COLO668 (cell line): ENCODE measurements around the gene NAALADL2.
"Not testable (repeated sequence)": the region's sequence is repeated elsewhere in the genome, so short reads cannot be mapped to it uniquely, and the experiment has no call there.

Experiments
- DNase-seq: peaks from one replicate; lab custom pipeline; 2025; ENCODE audit not compliant: unreplicated experiment; lab: John Stamatoyannopoulos, UW

NAALADL2 gene

DNA sequence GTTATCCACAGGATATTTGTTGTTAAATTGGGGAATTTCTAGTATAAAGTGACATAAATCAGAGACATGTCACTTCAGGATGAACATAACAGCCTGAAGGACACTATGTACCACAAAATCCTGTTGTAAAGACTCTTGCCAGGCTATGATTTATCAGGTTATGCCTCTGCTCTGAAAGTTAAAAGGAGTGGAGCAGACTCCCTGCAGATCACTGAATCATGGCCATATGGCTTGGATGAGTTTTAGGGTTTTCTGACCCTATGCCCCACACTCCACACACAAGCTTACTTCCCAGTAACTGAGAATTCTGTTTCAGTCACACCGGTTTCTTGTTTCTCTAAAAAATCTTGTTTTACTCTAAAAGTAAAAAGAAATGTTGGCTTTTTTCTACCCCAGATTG is 869.4 kb downstream of the NAALADL2 start:
- DNase-seq = no peak

GRCh38 chr3:175729466-175729865 is 870.3 kb downstream of the NAALADL2 start:
- no peak for DNase-seq

DNA sequence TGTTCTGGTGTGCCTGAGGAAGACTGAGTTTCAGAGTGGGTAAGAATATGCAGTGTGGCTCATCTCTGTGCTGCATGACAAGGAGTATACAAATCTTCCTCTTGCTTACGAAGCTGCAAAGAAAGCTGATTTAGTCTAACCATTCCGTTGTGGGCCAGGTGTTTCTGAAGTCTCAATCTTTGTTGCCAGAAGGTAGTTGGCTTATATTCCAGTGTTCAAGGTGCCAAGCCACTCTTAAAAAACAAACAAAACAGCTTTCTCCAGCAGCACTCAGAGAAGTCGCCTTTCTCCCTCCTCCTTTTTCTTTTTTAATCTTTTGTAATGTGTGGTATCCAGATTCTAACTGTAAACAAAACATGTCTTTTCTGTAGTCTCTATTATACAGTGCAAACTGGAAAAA is 872.4 kb downstream of the NAALADL2 start:
- DNase-seq = no peak

DNA sequence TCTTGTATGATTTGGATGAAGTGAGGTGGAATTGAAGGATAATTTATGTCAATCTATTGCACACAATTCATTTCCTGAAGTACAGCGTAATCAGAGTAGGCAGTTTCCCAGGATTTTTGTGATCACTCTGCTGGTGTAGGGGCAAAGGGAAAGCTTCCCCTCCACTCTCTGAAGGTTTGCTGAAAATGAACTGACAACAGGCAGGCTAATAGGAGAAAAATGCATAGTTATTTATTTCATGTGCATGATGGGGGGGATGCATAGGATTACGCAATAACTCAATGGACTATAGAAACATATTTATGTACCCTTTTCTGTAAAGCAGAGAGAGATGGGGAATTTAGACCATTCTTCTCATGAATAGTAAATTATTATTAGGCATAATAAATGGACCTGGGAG is 872.9 kb downstream of the NAALADL2 start:
- DNase-seq = no peak

GRCh38 chr3:175735866-175736265 is 876.7 kb downstream of the NAALADL2 start:
- no peak for DNase-seq

- no peak for DNase-seq
Observed at GRCh38 chr3:175737646-175738572, 878.8 kb downstream of the NAALADL2 start.

DNA sequence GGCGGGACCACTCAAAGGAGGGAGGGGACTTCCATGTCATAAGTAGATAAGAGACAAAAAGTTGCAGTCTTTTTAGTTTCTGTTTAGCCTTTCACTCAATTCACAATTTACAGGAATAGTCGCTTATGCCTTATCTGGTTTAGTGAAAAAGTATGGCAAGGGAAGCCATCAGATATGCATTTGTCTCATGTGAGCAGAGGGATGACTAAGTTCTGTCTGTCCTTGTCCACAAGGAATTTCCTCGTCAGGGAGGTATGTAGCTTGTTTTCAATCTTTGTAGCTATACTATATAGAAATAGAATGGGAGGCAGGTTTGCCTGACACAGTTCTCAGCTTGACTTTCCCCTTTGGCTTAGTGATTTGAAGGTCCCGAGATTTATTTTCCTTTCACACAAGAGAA is 882.8 kb downstream of the NAALADL2 start:
- DNase-seq = no peak

DNA sequence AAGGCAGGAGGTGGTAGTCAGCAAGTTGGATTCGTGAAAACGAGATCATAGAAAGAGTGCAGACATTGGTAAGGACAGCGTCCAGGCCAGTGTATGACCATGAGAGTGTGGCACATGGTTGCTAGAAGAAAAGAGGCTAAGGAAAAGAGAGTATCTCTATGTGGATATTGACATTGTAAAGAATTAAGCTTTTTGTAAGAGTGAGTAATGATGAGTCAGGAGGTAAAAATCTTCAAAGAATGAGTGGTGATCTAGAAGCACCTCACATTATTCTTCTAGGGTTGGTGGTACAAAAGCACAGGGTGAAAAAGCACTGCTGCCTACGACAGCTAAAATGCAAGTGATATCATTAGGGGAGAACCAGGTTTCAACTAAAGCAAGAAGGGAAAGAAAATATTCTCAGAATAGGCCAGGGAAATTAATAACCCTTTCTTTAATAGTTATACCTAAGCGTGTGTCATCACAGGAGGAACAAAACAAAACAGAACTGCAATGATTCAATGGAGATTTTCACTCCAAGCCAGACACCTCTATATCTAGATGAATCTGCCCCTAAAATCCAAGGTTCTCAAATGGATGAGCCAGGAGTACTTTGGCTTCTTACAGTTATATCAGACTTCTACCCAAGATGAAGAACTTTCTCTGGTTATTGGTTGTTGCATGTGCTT is 884.7 kb downstream of the NAALADL2 start:
- no peak for DNase-seq

DNA sequence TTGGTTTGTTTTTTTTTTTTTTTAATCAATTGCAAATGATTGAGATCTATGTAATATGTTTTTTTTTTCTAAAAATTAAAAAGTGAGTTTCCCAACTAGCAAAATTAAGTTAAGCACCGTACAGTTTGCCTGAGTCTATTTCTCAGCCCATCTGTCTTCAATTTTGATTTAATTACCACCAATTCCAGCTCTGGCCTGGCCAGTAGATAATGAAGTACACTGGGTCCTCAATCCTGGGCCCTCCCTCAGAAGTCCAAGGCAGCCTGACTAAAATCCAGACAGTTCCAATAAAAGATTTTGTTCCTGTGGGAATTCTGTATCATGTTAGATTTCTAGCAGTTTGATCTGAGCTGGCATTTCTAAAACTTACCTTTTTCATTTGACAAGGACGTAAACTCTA is 887.2 kb downstream of the NAALADL2 start:
- no peak for DNase-seq

DNA sequence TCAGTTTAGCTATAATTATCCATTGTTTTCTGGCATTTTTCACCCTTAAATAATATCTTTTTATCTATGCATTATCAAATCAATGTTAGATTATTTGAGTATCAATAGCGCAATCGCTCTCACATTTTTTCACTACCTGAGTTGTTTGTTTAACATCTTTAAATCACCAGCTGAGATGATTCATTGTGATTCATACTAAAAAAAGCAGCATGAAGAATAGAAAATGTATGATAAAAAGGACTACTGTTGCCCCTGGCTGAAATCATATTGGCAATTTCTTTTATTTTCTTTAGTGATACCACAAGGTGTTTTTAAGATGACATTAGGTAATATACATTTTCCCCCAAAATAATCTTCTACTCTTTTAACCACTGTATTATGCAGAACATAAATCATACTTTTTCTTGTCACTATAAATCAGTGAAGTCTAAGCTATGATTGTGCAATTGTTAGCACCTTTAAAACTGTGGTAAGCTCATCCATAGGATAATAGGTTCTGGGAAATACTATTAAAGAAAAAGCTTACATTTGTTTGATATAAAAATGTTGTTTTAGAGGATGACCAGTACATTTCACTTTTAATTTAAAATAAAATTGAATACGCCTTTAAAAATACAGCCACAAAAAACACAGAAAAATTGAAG is 889.1 kb downstream of the NAALADL2 start:
- no peak for DNase-seq

- no peak for DNase-seq
Observed at GRCh38 chr3:175749981-175750380, 890.8 kb downstream of the NAALADL2 start.

DNA sequence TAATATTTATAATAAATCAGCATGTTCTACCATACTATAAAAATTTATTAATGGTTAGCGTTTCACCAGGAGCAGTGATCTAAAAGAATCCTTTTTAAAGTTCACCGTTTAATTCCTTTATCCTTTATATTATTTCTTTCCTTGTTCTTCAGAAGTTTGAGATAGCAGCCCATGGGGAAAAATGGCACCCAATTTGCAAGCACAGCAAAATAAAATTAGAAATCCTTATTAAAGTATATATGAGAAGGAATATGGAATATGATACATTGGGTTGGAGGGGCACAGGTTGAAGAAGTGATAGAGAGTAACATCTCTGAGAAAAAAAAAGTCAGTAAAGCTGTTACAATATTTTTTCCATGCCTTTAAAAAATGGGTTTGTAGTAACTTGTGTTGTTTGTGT is 892.0 kb downstream of the NAALADL2 start:
- no peak for DNase-seq

DNA sequence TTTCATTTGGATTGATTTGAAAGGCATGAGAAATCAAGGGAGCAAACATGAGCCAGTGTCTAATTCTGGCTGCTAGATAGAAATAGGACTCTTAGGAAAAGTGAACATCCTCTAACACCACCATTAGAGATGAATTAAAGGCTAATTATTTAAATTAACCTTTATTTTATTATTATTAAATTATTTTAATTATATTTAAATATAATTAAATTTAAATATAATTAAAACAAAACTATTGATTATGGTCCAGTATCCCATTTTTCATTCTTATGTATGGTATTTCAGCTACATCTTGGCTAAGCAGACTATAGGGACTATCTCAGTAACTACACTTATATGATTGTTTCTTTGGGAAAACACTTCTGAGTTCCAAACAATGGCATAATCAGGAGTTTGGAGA is 904.8 kb downstream of the NAALADL2 start:
- no peak for DNase-seq

GRCh38 chr3:175764722-175765121 is 905.6 kb downstream of the NAALADL2 start:
- no peak for DNase-seq

DNA sequence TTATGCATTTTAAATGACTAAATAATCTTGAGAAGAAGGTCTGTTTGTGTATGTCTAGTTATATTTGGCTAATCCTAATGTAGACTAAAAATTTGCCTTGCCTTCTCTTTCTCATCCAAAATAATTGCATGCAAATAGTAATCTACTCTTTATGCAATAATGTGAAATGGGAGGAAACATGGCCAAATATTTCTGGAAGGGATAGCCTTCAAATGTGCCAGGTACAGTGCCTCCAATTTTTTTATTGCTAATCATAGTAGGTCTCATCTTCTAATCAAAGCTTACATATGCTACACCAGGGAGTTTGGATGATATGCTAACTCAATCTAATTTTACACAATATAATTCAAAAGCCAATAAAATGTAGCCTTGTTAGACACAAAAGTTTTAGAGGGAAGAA is 911.3 kb downstream of the NAALADL2 start:
- DNase-seq = no peak

DNA sequence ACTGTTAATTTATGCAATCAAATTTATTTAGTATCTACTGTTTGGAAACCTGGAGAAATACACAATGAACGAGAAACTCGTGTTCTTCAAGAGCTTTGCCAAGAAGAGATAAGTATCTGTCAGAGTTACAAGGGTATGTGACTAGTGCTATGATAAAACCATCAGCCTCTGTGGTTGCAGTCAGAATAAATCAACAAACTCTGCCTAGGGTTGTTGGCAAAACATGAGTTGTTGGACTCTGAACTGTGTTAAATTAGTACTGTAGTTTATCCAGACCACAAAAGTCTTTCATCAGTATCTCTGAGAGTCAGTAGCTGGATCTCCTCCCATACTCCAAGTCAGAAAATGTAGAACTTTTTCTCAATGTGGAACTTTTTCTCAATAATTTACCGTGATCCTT is 918.4 kb downstream of the NAALADL2 start:
- DNase-seq = no peak

DNA sequence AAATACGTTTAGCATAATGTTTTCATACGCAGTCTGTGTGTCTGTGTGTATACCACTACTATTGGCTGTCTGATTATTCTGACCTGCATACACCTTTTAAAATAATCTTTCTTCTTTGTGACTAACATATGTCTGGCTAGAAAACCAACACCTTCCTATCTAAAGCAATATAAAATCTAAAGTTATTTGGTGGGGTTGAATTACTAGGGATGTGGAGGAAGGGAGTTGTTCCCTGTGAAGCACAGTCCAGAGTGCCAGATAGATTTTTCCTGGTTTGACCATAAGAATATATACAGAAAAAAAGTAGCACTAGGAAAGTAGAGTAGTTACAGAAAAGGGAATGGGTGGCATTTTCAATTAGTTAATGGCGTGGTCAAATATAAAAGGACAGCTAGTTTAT is 918.8 kb downstream of the NAALADL2 start:
- DNase-seq = no peak

- no peak for DNase-seq
Observed at GRCh38 chr3:175778994-175779393, 919.9 kb downstream of the NAALADL2 start.

GRCh38 chr3:175787109-175787508 is 928.0 kb downstream of the NAALADL2 start:
- DNase-seq = not testable (repeated sequence)

GRCh38 chr3:175792245-175792644 is 933.1 kb downstream of the NAALADL2 start:
- DNase-seq = no peak

DNA sequence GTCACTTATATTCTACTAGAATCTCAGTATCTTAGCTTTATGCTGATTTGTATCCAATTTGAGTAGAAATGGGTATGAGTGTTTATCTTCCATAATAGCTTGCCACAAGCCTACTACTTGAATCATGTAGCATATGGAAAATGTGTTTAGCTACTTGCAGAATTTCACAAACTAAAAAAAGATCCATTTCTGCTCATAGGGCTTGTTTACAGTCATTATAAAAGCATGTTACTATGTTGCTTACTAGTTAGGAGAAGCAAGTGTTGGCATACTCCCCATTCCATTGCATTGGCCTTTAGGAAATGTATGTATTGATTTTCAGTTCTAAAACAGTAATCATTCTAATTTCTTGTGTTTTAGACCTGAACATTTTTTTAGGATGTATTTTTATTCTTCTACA is 939.2 kb downstream of the NAALADL2 start:
- DNase-seq = no peak

DNA sequence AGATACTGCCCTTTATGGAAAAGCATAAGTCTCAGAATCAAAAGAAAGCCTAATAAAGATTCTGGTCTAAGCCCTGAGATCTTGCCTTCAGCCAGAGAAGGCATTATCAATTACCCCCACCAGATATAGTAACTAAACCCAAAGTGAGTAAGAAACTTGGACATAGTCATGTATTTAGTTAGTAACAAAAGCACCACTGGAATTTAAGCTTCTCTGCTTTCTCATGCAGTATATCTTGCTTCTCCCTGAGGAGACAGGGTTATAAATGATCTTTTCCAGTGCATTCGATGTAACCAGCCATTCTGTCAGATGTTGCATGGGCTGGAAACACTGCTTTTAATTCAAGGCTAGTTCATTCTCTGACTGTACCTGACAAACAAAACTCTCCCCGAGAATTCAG is 946.7 kb downstream of the NAALADL2 start:
- no peak for DNase-seq
